NCI-H2196 (cell line): ENCODE results near the gene KRT2.
A peak's percentile ranks its signal among the peaks of the same experiment; 100 is the strongest.

Experiments used
- DNase-seq: peaks from one replicate; lab custom pipeline; 2025; ENCODE audit not compliant: unreplicated experiment; lab: John Stamatoyannopoulos, UW

The KRT2 gene

DNA sequence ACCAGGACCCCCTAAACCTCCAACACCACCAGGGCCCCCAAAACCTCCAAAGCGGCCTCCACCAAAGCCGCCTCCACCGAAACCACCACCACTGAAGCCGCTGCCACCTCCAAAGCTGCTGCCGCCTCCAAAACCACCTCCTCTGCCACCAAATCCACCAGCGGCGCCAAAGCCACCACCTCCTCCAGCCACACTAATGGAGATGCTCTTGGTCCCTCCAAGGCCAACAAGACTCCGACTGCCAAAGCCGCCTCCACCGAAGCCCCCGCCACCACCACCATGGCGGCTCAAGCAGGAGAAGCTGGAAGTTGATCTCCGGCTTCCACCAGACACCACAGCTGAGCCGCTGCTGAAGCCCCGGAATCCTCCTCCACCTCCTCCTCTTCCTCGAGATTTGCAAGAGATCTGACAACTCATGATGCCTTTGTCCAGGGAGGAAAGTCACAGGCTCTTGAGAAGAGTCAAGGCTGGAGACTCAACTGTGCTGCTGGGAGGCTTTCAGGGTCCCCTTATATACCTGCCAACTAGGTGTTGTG is at the start of gene KRT2:
TSS of gene KRT2 (minus strand) at position 486 of the 536 bp plus-strand sequence. CDS start at position 417, 69 bp downstream.
- no peak for DNase-seq

- no peak for DNase-seq
Observed at GRCh38 chr12:52701281-52701680, 49.3 kb upstream of the KRT2 start.

DNA sequence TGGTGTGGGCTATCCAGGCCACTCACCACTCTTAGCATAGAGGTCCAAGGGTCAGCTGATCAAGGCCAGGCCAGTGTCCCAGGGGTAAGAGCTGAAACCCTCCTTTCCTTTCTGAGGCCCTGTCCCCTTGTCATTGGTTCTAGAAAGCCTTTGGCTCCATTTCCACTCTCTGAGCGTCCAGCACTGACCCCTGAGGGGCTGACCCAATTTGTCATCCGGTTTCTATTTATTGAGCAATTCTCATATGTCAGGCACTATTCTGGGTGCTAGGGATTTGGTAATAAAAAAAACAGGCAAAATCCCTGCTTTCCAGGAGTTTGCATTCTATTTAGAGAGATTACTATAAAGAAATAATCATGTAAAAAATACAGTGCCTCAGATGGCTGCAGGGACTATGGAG is 47.9 kb upstream of the KRT2 start:
- DNase-seq, result no peak

- DNase-seq, result no peak
Observed at GRCh38 chr12:52699373-52699772, 47.4 kb upstream of the KRT2 start.

GRCh38 chr12:52698651-52699340 is 46.8 kb upstream of the KRT2 start:
- no peak for DNase-seq

DNA sequence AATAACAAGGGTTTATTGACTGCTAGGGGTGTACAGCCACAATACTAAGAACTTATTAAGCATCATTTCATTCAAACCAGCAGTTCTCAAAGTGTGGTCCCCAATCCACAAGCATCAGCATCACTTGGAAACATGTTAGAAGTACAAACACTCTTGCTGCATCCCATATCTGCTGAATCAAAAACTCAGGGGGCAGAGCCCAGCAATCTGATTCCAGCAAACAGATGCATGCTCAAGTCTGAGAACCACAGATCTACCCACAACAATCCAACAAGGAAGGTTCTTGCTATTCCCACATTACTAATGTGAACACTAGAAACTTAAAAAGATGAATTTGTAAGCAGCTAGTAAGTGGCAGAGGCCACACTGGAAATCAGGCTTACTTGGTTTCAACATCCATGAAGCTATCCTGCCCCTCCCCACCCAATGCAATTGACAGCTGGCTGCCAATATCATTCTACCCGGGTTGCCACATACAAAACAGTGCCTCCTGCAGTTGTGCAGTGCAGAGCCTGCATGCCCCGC is 45.1 kb upstream of the KRT2 start:
- DNase-seq, result no peak

- no peak for DNase-seq
Observed at GRCh38 chr12:52696588-52696987, 44.6 kb upstream of the KRT2 start.

DNA sequence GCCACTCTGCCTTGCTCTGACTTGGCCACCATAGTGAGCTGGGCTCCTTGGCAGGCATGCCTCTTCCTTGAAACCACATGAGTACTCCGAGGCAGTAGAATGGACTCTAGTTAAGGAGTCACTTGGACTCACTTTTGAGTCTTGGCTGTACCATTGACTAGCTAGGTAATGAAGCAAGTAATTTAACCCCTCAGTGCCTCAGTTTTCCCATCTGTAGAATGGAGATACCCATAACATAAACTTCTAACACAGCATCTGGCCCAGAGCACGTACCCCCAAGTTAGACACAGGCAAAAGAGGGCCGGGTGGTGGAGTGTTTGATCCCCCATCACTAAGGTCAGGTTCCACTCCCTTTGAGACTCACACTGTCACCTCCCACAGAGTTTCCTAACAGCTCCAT is 43.0 kb upstream of the KRT2 start:
- DNase-seq, result no peak

GRCh38 chr12:52694151-52694550 is 42.1 kb upstream of the KRT2 start:
- DNase-seq, result no peak

GRCh38 chr12:52693261-52693660 is 41.2 kb upstream of the KRT2 start:
- no peak for DNase-seq

DNA sequence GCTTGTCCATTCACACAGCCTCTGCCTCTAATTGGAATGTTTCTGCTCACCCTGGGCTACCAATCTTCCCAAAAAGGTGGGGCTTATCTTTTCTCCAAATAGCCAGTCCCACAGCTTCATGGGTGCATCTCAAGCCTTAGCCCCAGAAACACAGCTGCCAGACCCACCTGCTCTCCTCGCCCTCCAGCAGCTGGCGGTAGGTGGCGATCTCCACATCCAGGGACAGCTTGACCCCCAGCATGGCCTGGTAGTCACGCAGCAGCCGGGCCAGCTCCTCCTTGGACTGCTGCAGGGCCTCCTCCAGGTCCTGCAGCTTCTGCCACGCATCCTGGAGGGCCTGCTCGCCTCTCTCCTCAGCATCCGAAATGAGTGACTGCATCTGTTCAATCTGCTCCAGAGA is 40.2 kb upstream of the KRT2 start:
- DNase-seq, result no peak

GRCh38 chr12:52691841-52692150 is 39.8 kb upstream of the KRT2 start:
- DNase-seq, result no peak

GRCh38 chr12:52691076-52691840 is 39.2 kb upstream of the KRT2 start:
- peak; percentile 12 for DNase-seq

DNA sequence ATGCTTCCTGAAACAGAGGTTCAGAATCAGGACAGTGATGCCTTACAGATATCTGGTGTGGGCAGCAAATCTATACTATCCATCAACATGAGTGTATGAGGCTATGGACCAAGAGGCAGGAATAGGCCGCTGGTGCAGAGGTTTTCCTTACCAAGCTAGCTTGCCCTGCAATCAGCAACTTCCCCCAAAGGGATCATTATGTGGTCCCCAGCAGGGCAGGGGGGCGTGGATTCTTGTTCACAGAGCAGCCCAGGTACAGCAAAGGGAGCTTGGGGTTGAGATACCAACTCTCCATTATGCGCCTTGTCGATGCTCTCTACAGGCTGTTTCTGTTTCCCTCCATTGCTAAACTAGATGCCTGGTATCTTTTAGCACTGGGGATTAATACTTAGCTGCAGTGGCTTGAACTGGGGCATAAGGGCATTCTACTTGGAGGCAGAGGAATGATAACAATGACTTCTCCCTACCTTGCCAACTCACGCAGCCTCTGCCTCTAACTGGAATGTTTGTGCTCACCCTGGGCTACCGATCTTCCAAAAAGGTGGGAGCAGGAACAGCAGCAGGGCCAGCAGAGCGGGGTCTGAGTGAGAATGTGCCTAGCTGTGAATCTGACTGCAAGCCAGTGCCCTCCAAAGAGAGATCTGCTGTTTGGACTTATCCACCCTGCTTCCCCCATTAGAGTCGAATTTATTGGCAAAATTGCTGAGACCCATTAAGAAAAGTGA is 38.5 kb upstream of the KRT2 start:
- no peak for DNase-seq

GRCh38 chr12:52689936-52690335 is 37.9 kb upstream of the KRT2 start:
- no peak for DNase-seq

DNA sequence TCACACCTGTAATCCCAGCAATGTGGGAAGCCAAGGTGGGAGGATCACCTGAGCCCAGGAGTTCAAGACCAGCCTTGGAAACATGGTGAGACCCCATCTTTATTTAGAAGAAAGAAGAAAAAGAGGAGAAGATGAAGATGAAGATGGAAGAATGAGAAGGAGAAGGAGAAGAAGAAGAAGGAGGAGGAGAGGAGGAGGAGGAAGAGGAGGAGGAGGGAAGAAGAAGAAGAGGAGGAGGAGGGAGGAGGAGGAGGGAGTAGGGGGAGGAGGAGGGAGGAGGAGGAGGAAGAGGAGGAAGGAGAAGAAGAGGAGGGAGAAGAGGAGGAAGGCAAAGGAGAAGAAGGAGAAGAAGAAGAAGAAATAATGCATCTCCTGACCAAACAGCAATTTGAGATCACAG is 37.2 kb upstream of the KRT2 start:
- DNase-seq, result no peak

DNA sequence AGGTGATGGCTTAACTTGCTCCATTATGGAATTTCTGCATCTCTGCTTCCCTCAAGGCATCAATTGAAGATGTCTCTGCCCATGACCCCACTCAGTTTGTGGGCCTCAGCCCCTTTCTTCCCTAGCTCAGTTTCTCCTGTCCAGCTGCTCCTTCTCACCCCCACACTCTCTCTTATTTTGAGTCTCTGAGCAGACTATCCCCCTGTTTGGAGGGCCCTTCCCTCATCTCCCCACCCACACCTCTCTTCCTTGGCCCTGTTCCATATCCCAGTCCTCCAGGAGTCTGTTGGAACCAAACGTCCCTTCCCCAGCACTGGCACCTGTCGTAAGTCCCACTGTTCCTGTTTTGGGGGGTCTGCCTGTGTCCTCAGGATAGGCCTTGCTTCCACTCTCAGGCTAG is 36.5 kb upstream of the KRT2 start:
- no peak for DNase-seq

GRCh38 chr12:52687497-52688385 is 35.7 kb upstream of the KRT2 start:
- peak; percentile 48 for DNase-seq

DNA sequence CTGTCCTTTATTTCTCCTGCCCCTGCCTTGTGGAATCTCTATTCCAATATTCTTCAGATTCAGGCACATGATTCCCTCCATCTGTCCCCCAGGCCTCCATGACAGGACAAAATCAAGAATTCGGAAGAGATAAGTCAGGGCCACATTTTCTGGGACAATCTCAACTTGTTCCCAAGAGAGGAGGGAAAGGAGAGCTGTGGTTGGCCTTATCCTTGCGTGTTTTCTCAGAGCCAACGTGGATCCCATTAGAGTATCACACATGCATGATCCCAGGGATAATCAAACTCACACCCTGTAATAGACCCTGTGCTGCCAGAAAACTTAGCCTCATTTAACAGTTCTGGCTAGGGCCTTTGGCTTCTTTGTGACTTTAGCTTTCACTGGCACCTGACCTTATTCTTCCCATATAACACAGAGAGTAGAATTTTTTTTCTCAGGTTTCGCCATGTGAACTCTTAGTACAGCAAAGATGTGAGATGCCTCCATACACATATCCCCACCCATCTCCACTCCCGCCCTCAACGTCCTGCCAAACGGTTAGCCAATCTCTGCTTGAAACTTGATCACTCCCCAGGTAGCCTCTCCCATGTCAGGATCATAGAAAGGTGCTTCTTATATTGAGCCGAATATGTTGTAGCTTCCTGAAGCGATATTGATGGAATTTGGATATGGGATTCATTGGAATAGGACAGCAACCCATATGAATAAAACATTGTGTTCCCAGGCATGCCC is 34.9 kb upstream of the KRT2 start:
- DNase-seq, result no peak

DNA sequence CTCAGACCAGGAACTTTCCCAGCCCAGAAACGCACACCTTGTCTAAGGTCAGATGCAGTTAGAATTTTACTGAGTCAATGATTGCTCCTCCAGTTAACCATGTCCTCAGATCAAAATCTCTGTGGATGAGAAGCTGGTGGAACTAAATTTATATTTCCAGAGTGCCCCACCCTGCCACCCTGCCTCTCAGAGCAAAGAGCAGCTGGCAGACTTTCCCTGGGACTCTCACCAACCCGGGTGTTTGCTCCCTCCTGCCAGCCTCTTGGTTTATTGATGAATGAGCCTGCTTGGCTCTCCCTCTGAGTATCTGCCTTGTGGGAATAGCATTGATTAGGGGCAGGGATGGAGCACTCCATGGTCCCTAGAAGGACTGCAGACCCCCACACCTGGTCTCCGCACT is 34.1 kb upstream of the KRT2 start:
- DNase-seq, result no peak
